MCF 10A (cell line): ENCODE results near the gene DPEP1. TPM values are rescaled to one million over a fixed set of nuclear protein-coding genes. Genes with fewer than 3 reads are reported as not detected.

Experiments used
- BruUV-seq: library from RNA; stranded (reverse); fragments of 400-500 nt; replicated peaks from 2 replicates; lab custom pipeline; 2021; lab: Mats Ljungman, UMichigan
- CTCF ChIA-PET: fragments of 300-600 bp; sonication (Branson Sonifier 250); formaldehyde crosslinking; extraction: SDS; loops from one replicate; lab custom pipeline; 2021; ENCODE audit warnings: antibody characterized with exemption, inconsistent platforms; lab: Yijun Ruan, JAX
- POLR2A ChIA-PET: fragments of 300-600, 350-650 bp; sonication (Branson Sonifier 250); formaldehyde crosslinking; extraction: SDS; loops from one replicate; lab custom pipeline; 2020; ENCODE audit warnings: antibody characterized with exemption, inconsistent platforms; lab: Yijun Ruan, JAX
- DNase-seq: peaks from one replicate; pipeline ENCODE4 v3.0.0-alpha.2; 2018; ENCODE audit not compliant: unreplicated experiment
- H3K27ac Mint-ChIP-seq: one replicate; pipeline ENCODE4 v1.8.0; 2022; ENCODE audit warnings: mild to moderate bottlenecking, low read depth, mixed read lengths; ENCODE audit not compliant: unreplicated experiment
- H3K27me3 Mint-ChIP-seq: one replicate; pipeline ENCODE4 v1.8.0; 2022; ENCODE audit warnings: mixed read lengths; ENCODE audit not compliant: insufficient read depth, unreplicated experiment
- H3K36me3 Mint-ChIP-seq: one replicate; pipeline ENCODE4 v1.8.0; 2022; ENCODE audit warnings: mild to moderate bottlenecking, moderate library complexity, mixed read lengths; ENCODE audit not compliant: insufficient read depth, unreplicated experiment
- H3K4me1 Mint-ChIP-seq: one replicate; pipeline ENCODE4 v1.8.0; 2022; ENCODE audit warnings: mixed read lengths; ENCODE audit not compliant: insufficient read depth, unreplicated experiment
- H3K4me3 Mint-ChIP-seq: one replicate; pipeline ENCODE4 v1.8.0; 2022; ENCODE audit warnings: mild to moderate bottlenecking, moderate library complexity, mixed read lengths; ENCODE audit not compliant: unreplicated experiment
- H3K9me3 Mint-ChIP-seq: one replicate; pipeline ENCODE4 v1.8.0; 2022; ENCODE audit warnings: mixed read lengths; ENCODE audit not compliant: unreplicated experiment
- intact Hi-C: fragments of 100-400 bp; cut with micrococcal nuclease; formaldehyde crosslinking; loops from 2 replicates; pipeline ENCODE4 v1.14.1; 2022
- total RNA-seq: library from RNA; stranded (reverse); gene quantifications from 2 replicates; pipeline ENCODE4 v1.2.3, GENCODE V29; 2022
- TF ChIP-seq, protein P1 (sequence below): fragments of 200-600 bp; IDR thresholded peaks from one replicate; pipeline ENCODE4 v1.8.0; 2022; ENCODE audit warnings: antibody characterized with exemption, mild to moderate bottlenecking; ENCODE audit not compliant: unreplicated experiment

The DPEP1 gene
- total RNA-seq, 1 experiment from 2014 or later = 0.82 TPM

DNA sequence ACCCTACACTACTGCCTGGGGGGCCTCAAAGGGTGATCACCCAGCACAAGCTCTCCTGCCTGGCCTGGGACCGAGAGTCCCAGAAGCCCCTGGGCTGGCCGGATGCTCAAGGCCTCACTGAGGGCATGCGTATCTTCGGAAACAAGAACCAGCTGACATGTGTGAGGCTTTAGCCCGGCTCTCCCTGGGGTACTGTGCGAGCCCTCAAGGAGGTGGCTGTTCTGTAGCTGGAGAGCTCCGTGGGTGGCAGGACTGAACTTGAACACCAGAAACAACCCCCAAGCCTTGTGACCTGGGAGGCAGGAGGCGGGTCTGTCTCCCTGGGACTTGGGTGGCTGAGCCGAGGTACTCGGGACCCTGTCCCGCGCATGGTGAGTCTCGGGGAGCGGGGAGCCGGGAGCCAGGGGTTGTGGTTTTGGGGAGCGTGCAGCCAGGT, 7.0 kb downstream of the DPEP1 start:
- no TSS peak for BruUV-seq
- TF ChIP-seq, protein P1, sequence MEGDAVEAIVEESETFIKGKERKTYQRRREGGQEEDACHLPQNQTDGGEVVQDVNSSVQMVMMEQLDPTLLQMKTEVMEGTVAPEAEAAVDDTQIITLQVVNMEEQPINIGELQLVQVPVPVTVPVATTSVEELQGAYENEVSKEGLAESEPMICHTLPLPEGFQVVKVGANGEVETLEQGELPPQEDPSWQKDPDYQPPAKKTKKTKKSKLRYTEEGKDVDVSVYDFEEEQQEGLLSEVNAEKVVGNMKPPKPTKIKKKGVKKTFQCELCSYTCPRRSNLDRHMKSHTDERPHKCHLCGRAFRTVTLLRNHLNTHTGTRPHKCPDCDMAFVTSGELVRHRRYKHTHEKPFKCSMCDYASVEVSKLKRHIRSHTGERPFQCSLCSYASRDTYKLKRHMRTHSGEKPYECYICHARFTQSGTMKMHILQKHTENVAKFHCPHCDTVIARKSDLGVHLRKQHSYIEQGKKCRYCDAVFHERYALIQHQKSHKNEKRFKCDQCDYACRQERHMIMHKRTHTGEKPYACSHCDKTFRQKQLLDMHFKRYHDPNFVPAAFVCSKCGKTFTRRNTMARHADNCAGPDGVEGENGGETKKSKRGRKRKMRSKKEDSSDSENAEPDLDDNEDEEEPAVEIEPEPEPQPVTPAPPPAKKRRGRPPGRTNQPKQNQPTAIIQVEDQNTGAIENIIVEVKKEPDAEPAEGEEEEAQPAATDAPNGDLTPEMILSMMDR = no peak
- Mint-ChIP-seq H3K27me3 (peaks cover 44% of the 10 kb centered on the region), H3K27ac (no peak overlapping the region), H3K36me3 (no peaks in the 10 kb centered on the region), H3K4me3 (no peak overlapping the region), H3K4me1 (peaks cover 7% of the 10 kb centered on the region), H3K9me3 (no peaks in the 10 kb centered on the region)
- CTCF ChIA-PET = interaction anchor here (0.5 to 0.6 kb wide), 4 partner anchors 19 to 559 kb away, joined by 3 to 4 read pairs (median 3); no protein-coding TSS in a partner anchor
- intact Hi-C loops = no loop called here
- POLR2A ChIA-PET = interaction anchor here (1.3 kb wide), 1 partner anchor 20 kb away, joined by 3 read pairs; no protein-coding TSS in a partner anchor
- DNase-seq = no peak

DNA sequence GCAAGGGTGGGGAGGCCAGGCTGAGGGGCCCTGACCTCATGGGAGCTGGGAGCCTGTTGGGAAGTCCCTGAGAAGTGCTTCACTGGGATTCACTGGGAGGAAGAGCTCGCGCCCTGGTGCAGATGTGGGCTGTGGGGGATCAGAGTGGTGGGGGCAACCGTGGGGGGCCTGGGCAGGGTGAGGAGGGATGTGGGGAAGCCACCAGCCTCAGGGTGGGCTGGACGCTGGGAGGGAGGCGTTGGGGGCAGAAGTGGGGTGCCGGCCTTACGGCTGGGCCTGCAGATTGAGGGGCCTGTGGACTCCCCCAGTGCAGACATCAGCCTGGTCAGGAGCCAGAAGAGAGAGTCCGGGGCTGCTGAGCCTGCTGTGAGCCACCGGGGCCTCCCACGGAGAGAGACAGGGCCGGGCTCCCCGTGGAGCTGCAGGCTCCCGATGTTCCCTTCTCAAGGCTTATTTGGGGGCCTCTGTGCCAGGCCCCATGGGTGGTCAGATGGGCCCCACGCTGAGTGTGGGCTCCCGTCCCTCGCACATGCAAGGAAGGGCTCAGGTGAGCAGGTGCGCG, 7.8 kb downstream of the DPEP1 start:
- H3K27me3 Mint-ChIP-seq = peaks cover 49% of the 10 kb centered on the region
- peak overlapping the region; percentile 18 for H3K27ac Mint-ChIP-seq
- DNase-seq = no peak
- intact Hi-C loops = no loop called here
- H3K36me3 Mint-ChIP-seq = no peaks in the 10 kb centered on the region
- H3K9me3 Mint-ChIP-seq = no peaks in the 10 kb centered on the region
- ChIA-PET POLR2A (no interaction called here), CTCF (interaction anchor here (0.5 to 0.6 kb wide), 4 partner anchors 19 to 560 kb away, joined by 3 read pairs; no protein-coding TSS in a partner anchor)
- peaks cover 7% of the 10 kb centered on the region for H3K4me1 Mint-ChIP-seq
- no TSS peak for BruUV-seq
- TF ChIP-seq, protein P1 = no peak
- no peak overlapping the region for H3K4me3 Mint-ChIP-seq

DNA sequence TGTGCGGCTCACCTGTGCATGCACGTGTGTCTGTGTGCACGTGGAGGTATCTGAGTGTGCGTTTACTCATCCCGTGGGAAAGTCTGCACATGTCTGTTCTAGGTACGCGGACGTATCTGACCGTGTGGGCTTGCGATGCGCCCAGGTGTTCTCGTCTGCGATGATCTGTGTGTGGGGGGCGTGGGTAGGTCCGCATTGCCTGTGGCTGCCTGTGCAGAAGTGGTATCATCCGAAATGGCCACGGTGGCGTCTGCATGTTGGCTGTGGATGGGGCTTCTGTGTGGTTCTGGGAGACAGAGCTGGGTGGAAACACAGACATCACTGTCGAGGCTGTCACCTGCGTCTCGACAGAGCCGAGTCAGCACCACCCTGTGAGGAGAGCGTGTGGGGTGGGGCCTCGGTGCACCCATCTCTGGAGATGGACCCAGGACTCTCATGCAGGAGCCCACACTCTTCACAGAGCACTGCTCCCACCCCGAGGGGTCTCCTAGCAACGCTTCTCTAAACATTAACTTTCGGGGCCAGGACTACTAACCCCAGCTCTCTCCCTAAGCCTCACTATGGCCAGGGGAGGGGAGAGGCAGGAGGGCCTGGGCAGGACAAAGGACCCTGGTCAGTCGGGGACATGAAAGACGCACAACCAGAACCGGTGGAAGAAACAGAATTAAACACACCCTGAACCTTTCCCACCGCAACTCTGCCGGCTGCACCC, 8.4 kb downstream of the DPEP1 start:
- TF ChIP-seq, protein P1 = no peak
- POLR2A ChIA-PET = no interaction called here
- no peaks in the 10 kb centered on the region for H3K36me3 Mint-ChIP-seq

DNA sequence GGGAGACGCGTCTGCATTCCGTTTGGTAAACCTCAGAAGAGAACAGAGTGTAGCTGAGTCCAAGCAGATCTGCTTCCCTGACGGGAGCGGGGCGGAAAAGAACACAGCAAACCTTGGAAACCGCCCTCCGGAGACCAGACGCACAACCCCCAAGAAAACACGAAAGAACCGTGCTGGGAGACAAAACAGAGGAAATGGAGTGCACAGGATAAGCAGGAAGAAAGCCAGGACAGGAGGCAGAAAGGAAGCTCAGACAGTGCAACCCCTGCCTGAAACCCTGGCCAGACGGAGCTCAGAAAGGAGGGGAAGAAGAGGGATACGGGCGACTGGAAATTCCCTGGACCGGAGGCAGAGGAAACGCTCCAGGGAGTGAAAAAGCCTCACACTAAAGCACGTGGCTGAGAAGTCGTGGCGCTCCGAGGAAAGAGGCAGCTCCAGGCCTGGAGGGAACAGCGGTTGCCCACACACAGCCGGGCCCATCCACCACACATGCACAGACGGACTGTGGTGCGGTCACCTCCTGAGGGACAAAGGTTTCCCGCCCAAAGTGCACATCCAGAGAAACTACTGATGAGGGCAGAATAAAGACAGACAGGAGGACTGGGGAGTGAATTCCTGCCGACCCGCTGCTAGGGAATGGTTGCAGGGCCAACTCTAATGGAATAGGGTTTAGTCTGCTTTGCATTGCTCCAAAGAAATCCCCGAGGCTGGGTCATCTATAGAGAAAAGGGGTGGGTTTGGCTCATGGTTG, 10.2 kb downstream of the DPEP1 start:
- Mint-ChIP-seq H3K36me3 (no peaks in the 10 kb centered on the region), H3K27ac (no peak overlapping the region), H3K9me3 (no peaks in the 10 kb centered on the region), H3K27me3 (peaks cover 49% of the 10 kb centered on the region), H3K4me3 (no peak overlapping the region), H3K4me1 (no peaks in the 10 kb centered on the region)
- no TSS peak for BruUV-seq
- intact Hi-C loops = no loop called here
- ChIA-PET CTCF (interaction anchor here (0.7 to 1.2 kb wide), 2 partner anchors 9 to 17 kb away, joined by 3 to 4 read pairs; no protein-coding TSS in a partner anchor), POLR2A (interaction anchor here (1.9 kb wide), 1 partner anchor 10 kb away, joined by 6 read pairs; no protein-coding TSS in a partner anchor)
- TF ChIP-seq, protein P1 = no peak
- DNase-seq = no peak

More for the DNA sequence above, 8.4 kb downstream of the DPEP1 start:
- H3K4me3 Mint-ChIP-seq = no peak overlapping the region
- peaks cover 3% of the 10 kb centered on the region for H3K4me1 Mint-ChIP-seq
- peak overlapping the region; percentile 18 for H3K27ac Mint-ChIP-seq
- CTCF ChIA-PET = no interaction called here
- no peaks in the 10 kb centered on the region for H3K9me3 Mint-ChIP-seq
- peaks cover 49% of the 10 kb centered on the region for H3K27me3 Mint-ChIP-seq
- no peak for DNase-seq
- intact Hi-C loops = no loop called here
- no TSS peak for BruUV-seq
